Small intestine (tissue), 7 donors: ENCODE data around the gene CPNE6. TPM values are rescaled to one million over a fixed set of nuclear protein-coding genes. Genes with fewer than 3 reads are reported as not detected.

Source experiments
- DNase-seq, 2 donors: peaks; one replicate each; pipeline versions ENCODE4 v3.0.0 to v3.0.0-alpha.2; 2013
- FAIRE-seq: peaks from 2 replicates; lab custom pipeline; 2012; peaks lifted over from hg19 to GRCh38; lab: Jason Lieb, UNC
- H3K27ac ChIP-seq, 3 donors: one replicate each; pipeline ENCODE4 v1.5.1; 2013; ENCODE audit warnings: low read length in 2 of 3, mild to moderate bottlenecking in 2 of 3, control low read depth in 1 of 3, inconsistent platforms in 1 of 3, low read depth in 1 of 3, moderate library complexity in 1 of 3
- H3K27me3 ChIP-seq, 3 donors: one replicate each; pipeline ENCODE4 v1.6.1; 2013; ENCODE audit warnings: low read length in 3 of 3, inconsistent platforms in 1 of 3; ENCODE audit not compliant: control insufficient read depth in 3 of 3, insufficient read depth in 3 of 3
- H3K36me3 ChIP-seq, 3 donors: one replicate each; pipeline ENCODE4 v1.6.1; 2013; ENCODE audit warnings: low read length in 3 of 3, inconsistent platforms in 1 of 3, low read depth in 1 of 3, mild to moderate bottlenecking in 1 of 3, moderate library complexity in 1 of 3; ENCODE audit not compliant: control insufficient read depth in 3 of 3, insufficient read depth in 2 of 3
- H3K4me1 ChIP-seq, 3 donors: one replicate each; pipeline ENCODE4 v1.6.1; 2013; ENCODE audit warnings: low read length in 2 of 3, inconsistent platforms in 1 of 3, low read depth in 1 of 3, mild to moderate bottlenecking in 1 of 3, moderate library complexity in 1 of 3; ENCODE audit not compliant: control insufficient read depth in 3 of 3, insufficient read depth in 2 of 3
- H3K4me3 ChIP-seq, 3 donors: one replicate each; pipeline ENCODE4 v1.5.1; 2013; ENCODE audit warnings: low read length in 3 of 3, control low read depth in 1 of 3, inconsistent platforms in 1 of 3, low read depth in 1 of 3, mild to moderate bottlenecking in 1 of 3, moderate library complexity in 1 of 3
- H3K9me3 ChIP-seq, 2 donors: one replicate each; pipeline ENCODE4 v1.6.1; 2013; ENCODE audit warnings: low read depth in 1 of 2, low read length in 1 of 2; ENCODE audit not compliant: control insufficient read depth in 2 of 2, insufficient read depth in 1 of 2
- WGBS, 3 donors: extraction: QIAGEN DNeasy Blood & Tissue Kit; methylation state at CpG; one replicate each; pipeline ENCODE4 v1.1.7; 2013; 5-methylcytosine and 5-hydroxymethylcytosine counted together
- polyA plus RNA-seq, 4 donors: library from polyadenylated mRNA; stranded (reverse) in 3 of 4; unstranded in 1 of 4; fragments of 200-250 nt in 3 of 4; fragments of 120-200 nt in 1 of 4; gene quantifications; one replicate each; pipeline versions ENCODE4 v1.2.1 to v1.2.3, GENCODE V29; 2013
- donor health status: healthy with polysubstance abuse.
- donor health status: control.
- donor health status: control.
- donor health status: Bipolar disorder and iron deficiency.
- donor health status: healthy.

The CPNE6 gene
- polyA plus RNA-seq, 4 donors, result 0.03 to 10.7 (median 4.2) TPM

DNA sequence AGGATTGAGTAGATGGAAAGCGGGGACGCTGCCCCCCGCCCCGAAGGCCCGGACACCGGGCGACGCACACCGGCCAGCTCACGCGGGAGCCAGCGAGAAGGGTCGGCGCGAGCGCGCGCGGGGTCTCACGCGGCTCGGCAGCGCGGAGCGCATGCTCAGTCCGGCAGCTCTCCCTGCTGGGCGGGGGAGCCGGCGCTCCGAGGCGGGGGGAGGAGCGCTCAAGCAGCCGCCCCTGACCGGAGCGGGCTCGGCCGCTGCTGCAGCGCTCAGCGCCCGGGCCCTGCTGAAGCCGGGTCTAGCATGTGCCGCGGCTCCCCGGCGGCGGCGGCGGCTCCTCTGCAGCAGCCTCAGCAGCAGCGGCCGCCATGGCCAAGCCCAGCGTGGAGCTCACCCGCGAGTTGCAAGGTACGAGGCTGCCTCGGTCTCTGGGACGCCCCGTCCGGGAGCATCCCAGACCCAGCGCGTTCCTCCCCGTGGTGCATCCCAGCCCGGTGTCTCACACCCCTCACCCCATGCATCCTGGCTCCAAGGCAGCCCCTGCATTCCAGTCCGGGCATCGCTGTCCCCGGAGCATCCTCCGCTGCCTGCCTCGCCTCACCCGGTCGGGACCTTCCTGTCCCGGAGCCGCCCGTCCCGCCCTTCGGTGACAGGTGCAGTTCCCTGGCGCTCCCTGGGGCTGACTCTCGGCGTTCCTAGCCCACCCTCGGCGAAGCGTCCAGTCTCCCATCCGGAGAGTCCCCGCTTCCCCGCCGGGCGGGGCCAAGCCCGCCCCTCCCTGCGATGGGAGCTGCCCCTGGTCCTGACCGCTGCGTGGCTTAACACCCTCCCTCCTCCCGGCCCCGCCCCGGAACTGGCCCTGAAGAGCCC is 19.3 kb upstream of the CPNE6 start, which contains the start of gene CARMIL3:
CARMIL3 (plus strand) TSS at position 221 of the 867 bp plus-strand sequence; CDS start at position 366, 145 bp downstream.
- H3K36me3 ChIP-seq, result no peaks in the 10 kb centered on the region
- peak within 1 kb of the TSS in 2 of 3 donors; percentile 32 to 46 for H3K27ac ChIP-seq
- FAIRE-seq, result no peak
- peaks cover 0 to 7% (median 0%) of the 10 kb centered on the region in 3 donors for H3K27me3 ChIP-seq
- H3K4me3 ChIP-seq, result peak within 1 kb of the TSS; percentile 55 to 68 (median 58)
- DNase-seq, result peak; percentile 64 to 85
- no peaks in the 10 kb centered on the region for H3K9me3 ChIP-seq
- peaks cover 0 to 15% (median 2%) of the 10 kb centered on the region in 3 donors for H3K4me1 ChIP-seq
- 0 to 1% (median 0%) methylated on average over 46 to 92 of the region's 92 CpGs for WGBS, 3 donors

DNA sequence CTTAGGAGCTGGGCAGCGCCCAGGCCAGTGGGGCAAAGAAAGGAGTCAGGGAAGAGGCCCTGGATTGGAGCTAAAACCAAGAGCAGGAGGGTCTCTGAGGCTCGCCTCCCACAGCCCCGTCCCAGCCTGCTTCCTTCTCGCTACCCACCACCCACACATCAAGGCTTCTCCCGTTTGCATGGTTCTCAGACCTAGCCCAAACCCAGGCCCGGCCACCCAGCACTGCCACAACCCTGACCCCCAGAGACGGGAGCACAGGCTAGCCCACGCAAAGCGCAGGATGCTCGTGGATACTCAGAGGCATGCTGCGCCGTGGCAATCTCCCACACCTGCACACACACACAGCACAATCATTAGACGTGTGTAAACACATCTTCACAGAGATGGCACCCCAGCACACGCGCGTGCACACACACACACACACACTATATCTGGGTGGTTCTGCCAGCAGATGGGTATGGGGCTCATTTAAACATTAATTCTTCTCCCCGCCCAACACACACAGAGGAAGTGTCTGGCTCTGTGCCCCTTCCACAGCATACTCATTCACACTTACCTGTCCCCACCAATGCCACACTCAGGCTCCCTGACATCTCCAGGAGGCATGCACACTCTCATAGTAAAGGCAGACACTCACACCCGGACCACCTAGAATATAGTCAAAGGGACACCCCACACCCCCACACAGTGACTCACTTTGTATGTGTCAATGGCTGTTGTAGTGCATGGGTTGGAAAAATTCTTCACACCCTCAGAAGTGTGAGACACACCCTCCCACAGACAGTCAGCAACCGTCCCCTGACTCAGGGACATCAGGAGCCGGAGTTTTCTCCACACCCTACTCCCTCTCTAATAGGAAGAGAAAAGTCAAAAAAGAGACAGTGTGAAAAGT is 18.5 kb upstream of the CPNE6 start:
- H3K27me3 ChIP-seq, result peaks cover 0 to 7% (median 0%) of the 10 kb centered on the region in 3 donors
- H3K27ac ChIP-seq, result no peak overlapping the region
- FAIRE-seq, result no peak
- no peak for DNase-seq
- 46 to 52% (median 47%) methylated on average over 19 to 20 of the region's 20 CpGs for WGBS, 3 donors
- peaks cover 0 to 15% (median 2%) of the 10 kb centered on the region in 3 donors for H3K4me1 ChIP-seq
- H3K4me3 ChIP-seq, result peak overlapping the region in 2 of 3 donors; percentile 57 to 68
- H3K9me3 ChIP-seq, result no peaks in the 10 kb centered on the region
- no peaks in the 10 kb centered on the region for H3K36me3 ChIP-seq

DNA sequence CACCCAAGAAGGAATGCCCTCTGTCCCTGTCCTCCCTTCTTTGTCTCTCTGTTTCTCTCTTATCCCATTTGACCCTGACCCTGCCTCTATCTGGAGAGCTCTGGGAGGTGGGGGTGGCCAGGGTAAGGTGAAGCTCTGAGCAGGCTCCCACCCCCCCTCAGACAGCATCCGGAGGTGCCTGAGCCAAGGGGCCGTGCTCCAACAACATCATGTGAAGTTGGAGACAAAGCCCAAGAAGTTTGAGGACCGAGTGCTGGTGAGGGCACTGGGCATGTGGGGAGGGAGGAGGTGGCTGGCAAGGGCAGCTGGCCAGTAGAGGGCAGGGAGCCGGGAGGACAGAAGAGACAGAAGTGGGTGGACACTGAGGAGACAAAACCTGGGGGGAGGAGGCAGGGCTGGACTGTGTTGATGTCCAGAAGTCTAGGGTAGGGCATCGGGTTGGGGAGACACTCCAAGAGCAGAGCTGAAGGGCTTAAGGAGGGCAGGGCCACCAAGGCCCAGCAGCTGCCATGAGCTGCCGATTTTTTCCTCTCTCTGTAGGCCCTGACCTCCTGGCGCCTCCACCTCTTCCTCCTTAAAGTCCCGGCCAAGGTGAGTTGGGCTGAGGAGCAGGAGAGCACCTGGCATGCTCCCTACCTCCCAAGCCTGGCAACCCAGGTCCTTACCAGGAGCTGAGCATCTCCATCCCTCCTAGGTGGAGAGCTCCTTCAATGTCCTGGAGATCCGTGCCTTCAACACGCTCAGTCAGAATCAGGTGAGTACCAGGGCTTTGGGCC is 17.6 kb upstream of the CPNE6 start:
- H3K27me3 ChIP-seq, result peaks cover 0 to 7% (median 0%) of the 10 kb centered on the region in 3 donors
- no peaks in the 10 kb centered on the region for H3K9me3 ChIP-seq
- no peak overlapping the region for H3K4me3 ChIP-seq
- H3K4me1 ChIP-seq, result peaks cover 0 to 19% (median 2%) of the 10 kb centered on the region in 3 donors
- no peaks in the 10 kb centered on the region for H3K36me3 ChIP-seq
- WGBS, 3 donors, result 77 to 87% (median 81%) methylated on average over 9 to 10 of the region's 10 CpGs
- no peak overlapping the region for H3K27ac ChIP-seq
- no peak for DNase-seq
- FAIRE-seq, result no peak

DNA sequence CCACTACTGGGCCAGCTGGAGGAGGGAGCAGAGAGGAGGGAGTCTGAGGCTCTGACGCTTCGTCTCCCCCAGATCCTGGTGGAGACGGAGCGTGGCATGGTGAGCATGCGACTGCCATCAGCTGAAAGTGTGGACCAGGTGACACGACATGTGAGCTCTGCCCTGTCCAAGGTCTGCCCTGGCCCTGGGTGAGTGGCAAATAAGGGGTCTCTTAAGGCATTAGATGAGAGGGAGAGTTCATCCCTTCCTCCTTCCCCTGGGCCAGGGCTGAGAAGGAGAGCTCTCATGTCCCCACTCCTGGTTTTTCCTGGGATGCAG is 17.1 kb upstream of the CPNE6 start:
- no peak for FAIRE-seq
- peaks cover 0 to 24% (median 3%) of the 10 kb centered on the region in 3 donors for H3K4me1 ChIP-seq
- no peak overlapping the region for H3K27ac ChIP-seq
- peaks cover 0 to 7% (median 0%) of the 10 kb centered on the region in 3 donors for H3K27me3 ChIP-seq
- H3K36me3 ChIP-seq, result no peaks in the 10 kb centered on the region
- 85 to 93% (median 86%) methylated on average over 6 of the region's 6 CpGs for WGBS, 3 donors
- no peak overlapping the region for H3K4me3 ChIP-seq
- no peak for DNase-seq
- H3K9me3 ChIP-seq, result no peaks in the 10 kb centered on the region

DNA sequence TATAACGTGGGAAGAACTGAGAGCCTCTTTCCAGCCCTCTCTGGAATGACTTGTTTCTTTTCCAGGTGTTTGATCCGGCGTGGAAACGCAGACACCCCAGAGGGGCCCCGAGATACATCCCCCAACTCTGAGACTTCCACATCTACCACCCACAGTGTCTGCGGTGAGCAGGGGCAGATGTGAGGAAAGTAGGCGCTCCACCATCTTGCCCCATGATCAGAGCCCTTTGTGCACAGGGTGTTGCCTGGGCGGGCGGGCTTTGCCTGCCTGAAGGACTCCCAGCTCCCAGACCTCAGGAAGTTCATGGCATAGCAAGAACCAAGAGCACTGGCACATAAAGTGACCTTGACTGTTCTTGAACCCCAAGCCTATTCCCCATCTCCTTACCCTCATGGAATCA is 16.7 kb upstream of the CPNE6 start:
- peaks cover 0 to 7% (median 0%) of the 10 kb centered on the region in 3 donors for H3K27me3 ChIP-seq
- peaks cover 0 to 28% (median 3%) of the 10 kb centered on the region in 3 donors for H3K4me1 ChIP-seq
- DNase-seq (no peak), FAIRE-seq (no peak)
- 93 to 94% (median 93%) methylated on average over 9 of the region's 9 CpGs for WGBS, 3 donors
- no peak overlapping the region for H3K4me3 ChIP-seq
- H3K9me3 ChIP-seq, result no peaks in the 10 kb centered on the region
- no peaks in the 10 kb centered on the region for H3K36me3 ChIP-seq
- H3K27ac ChIP-seq, result no peak overlapping the region

DNA sequence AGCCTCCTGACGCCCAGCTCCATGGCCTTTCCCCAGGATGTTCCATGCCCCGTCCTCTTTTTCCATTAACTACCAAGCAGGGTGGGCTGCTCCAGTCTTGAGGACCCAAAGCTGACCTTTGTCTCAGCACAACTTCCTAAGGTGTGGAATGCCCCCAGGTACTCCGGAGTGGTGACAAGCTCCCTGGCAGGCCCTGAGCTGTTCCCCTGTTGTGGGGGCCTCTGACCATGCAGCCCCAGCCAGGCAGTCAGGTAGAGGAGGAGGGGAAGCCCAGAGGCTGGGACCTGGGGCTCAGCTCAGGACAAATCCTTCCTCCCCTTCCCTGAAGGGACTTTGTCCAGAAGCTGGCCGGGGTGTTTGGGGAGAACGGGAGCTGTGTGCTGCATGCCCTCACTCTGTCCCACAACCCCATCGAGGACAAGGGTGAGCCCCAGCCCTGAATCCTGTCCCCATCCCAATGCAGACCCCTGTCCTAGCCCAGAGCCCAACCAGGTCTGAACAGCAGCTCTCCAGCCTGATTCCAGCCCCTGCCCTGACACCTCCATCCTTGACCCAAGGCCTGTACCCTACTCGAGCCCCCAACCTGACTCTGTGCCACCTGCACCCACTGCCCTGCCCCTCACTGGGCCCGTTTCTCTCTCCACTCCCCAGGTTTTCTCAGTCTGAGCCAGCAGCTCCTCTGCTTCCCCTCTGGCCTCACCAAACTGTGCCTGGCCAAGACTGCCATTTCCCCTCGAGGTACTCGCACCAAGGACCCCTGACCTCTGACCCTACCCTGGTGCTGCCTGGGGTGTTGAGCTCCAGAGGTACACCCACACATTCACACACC is 15.2 kb upstream of the CPNE6 start:
- Histone ChIP-seq H3K27ac (no peak overlapping the region), H3K4me3 (no peak overlapping the region), H3K9me3 (no peaks in the 10 kb centered on the region), H3K4me1 (peaks cover 0 to 38% (median 6%) of the 10 kb centered on the region in 3 donors), H3K27me3 (peaks cover 0 to 7% (median 0%) of the 10 kb centered on the region in 3 donors), H3K36me3 (peaks cover 0 to 6% (median 0%) of the 10 kb centered on the region in 3 donors)
- no peak for FAIRE-seq
- DNase-seq, result no peak
- 56 to 72% (median 58%) methylated on average over 10 of the region's 10 CpGs for WGBS, 3 donors

DNA sequence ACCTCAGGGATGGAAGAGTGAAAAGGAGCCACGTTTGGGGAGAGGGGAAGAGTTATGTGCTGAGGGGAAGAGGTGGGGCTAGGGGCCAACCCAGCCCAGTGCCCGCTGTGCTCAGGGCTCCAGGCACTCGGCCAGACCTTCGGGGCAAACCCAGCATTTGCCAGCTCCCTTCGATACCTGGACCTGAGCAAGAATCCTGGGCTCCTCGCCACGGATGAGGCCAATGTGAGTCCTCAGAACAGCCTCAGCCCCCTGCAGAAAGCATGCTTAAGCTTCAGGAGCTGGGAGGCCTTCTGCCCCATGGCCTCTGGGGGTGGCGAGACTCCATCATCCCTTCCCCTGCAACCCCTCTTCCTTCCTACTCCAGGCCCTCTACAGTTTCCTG is 14.6 kb upstream of the CPNE6 start:
- FAIRE-seq, result no peak
- DNase-seq, result no peak
- H3K27me3 ChIP-seq, result peaks cover 0 to 7% (median 0%) of the 10 kb centered on the region in 3 donors
- H3K4me3 ChIP-seq, result no peak overlapping the region
- no peaks in the 10 kb centered on the region for H3K9me3 ChIP-seq
- H3K4me1 ChIP-seq, result peaks cover 0 to 40% (median 6%) of the 10 kb centered on the region in 3 donors
- peaks cover 0 to 8% (median 0%) of the 10 kb centered on the region in 3 donors for H3K36me3 ChIP-seq
- no peak overlapping the region for H3K27ac ChIP-seq
- 65 to 77% (median 70%) methylated on average over 8 of the region's 8 CpGs for WGBS, 3 donors
